NCI-H2171 (cell line): ENCODE results near the gene SYMPK.
"Not testable (repeated sequence)": the region's sequence is repeated elsewhere in the genome, so short reads cannot be mapped to it uniquely, and the experiment has no call there.

Experiments
- DNase-seq: peaks from one replicate; lab custom pipeline; 2025; lab: John Stamatoyannopoulos, UW

SYMPK gene

GRCh38 chr19:45862564-45863334 is at the start of gene SYMPK:
Gene SYMPK (minus strand): TSS chr19:45863147. CDS start chr19:45854495, 8,652 bp downstream.
- peak; percentile 97 for DNase-seq

GRCh38 chr19:45911291-45911690 is 48.3 kb upstream of the SYMPK start:
- no peak for DNase-seq

GRCh38 chr19:45908956-45909355 is 46.0 kb upstream of the SYMPK start:
- no peak for DNase-seq

- DNase-seq: no peak
Observed at GRCh38 chr19:45906221-45906620, 43.3 kb upstream of the SYMPK start.

- DNase-seq: no peak
Observed at GRCh38 chr19:45905011-45905410, 42.1 kb upstream of the SYMPK start.

- peak; percentile 93 for DNase-seq
Observed at GRCh38 chr19:45902651-45903625, 40.0 kb upstream of the SYMPK start.

- DNase-seq: peak; percentile 9
Observed at GRCh38 chr19:45901912-45902650, 39.1 kb upstream of the SYMPK start, which contains the start of gene MYPOP. Gene MYPOP (minus strand): TSS chr19:45902613. CDS start chr19:45901773, 840 bp downstream.

GRCh38 chr19:45901432-45901911 is 38.5 kb upstream of the SYMPK start:
- DNase-seq: peak; percentile 14

GRCh38 chr19:45900738-45901431 is 37.9 kb upstream of the SYMPK start:
- DNase-seq: no peak

GRCh38 chr19:45899919-45900589 is 37.1 kb upstream of the SYMPK start:
- no peak for DNase-seq

GRCh38 chr19:45899253-45899652 is 36.3 kb upstream of the SYMPK start:
- DNase-seq: no peak

GRCh38 chr19:45897261-45897812 is 34.4 kb upstream of the SYMPK start:
- no peak for DNase-seq

GRCh38 chr19:45895983-45896599 is 33.1 kb upstream of the SYMPK start:
- DNase-seq: not testable (repeated sequence)

GRCh38 chr19:45895519-45895972 is 32.6 kb upstream of the SYMPK start:
- no peak for DNase-seq

- no peak for DNase-seq
Observed at GRCh38 chr19:45890877-45891276, 27.9 kb upstream of the SYMPK start.

- no peak for DNase-seq
Observed at GRCh38 chr19:45889210-45889885, 26.4 kb upstream of the SYMPK start.

- no peak for DNase-seq
Observed at GRCh38 chr19:45887200-45887710, 24.3 kb upstream of the SYMPK start.

- peak; percentile 88 for DNase-seq
Observed at GRCh38 chr19:45886427-45887199, 23.7 kb upstream of the SYMPK start.
